LNCAP (cell line): Measurements from ENCODE around the gene LRIG3.

ENCODE experiments used
- TF ChIP-seq, protein P1 (sequence below): fragments of 450-650 bp; IDR thresholded peaks from 2 replicates; pipeline ENCODE4 v1.5.1; 2017; ENCODE audit warnings: mild to moderate bottlenecking

LRIG3 gene

DNA sequence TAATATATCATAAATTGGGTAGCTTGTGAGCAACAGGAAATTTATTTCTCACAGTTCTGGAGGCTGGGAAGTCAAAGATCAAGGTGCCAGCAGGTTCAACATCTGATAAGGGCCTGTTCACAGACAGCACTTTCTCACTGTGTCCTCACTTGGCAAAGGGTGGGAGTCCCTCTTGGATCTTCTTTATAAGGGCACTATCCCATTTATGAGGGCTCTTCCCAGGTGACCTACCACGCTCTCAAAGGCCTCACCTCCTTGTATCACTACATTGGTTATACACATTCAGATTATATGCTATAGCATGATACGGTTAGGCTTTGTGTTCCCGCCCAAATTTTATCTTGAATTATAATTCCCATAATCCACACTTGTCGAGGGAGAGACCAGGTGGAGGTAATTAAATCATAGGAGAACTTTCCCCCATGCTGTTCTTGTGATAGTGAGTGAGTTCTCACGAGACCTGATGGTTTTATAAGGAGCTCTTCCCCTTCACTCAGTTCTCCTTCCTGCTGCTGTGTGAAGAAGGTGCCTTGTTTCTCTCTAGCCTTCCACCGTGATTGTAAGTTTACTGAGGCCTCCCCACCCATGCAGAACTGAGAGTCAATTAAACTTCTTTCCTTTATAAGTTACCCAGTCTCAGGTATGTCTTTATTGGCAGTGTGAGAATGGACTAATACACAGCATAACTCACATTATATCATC lies 19.2 kb upstream of the LRIG3 start:
- TF ChIP-seq, protein P1, sequence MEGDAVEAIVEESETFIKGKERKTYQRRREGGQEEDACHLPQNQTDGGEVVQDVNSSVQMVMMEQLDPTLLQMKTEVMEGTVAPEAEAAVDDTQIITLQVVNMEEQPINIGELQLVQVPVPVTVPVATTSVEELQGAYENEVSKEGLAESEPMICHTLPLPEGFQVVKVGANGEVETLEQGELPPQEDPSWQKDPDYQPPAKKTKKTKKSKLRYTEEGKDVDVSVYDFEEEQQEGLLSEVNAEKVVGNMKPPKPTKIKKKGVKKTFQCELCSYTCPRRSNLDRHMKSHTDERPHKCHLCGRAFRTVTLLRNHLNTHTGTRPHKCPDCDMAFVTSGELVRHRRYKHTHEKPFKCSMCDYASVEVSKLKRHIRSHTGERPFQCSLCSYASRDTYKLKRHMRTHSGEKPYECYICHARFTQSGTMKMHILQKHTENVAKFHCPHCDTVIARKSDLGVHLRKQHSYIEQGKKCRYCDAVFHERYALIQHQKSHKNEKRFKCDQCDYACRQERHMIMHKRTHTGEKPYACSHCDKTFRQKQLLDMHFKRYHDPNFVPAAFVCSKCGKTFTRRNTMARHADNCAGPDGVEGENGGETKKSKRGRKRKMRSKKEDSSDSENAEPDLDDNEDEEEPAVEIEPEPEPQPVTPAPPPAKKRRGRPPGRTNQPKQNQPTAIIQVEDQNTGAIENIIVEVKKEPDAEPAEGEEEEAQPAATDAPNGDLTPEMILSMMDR, result no peak

DNA sequence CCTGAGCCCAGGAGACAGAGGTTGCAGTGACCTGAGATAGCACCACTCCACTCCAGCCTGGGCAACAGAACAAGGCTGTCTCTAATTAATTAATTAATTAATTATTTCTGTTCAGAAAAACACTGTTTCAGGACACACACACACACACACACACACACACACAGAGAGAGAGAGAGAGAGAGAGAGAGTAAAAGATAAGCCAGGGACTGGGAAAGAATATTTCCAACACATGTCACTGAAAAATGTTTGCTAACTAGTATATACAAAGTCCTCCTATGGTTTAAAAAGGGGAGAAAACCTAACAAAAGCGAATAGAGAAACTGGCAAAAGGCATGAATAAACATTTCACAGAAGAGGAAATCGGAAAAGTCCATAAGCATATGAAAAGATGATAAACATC lies 18.1 kb upstream of the LRIG3 start:
- TF ChIP-seq, protein P1, result no peak

DNA sequence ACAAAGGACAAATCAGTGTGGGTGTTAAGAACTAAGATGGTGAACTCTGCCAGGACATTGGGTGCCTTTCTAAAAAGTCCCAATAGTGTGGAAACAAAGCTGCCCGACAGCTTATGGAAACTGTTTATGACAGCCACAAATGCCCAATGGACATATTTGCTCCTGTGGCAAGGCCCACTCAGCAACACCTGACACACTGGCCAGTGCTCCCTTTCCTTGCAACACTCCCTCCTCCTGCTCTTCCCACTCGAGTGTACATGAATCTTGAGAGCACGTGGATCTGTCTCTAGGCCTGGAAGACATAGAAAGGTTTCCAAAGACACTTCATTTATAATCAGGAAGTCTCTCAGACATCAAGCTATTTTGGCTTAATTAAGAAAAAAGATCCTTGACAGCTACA lies 14.2 kb upstream of the LRIG3 start:
- TF ChIP-seq, protein P1, result no peak

DNA sequence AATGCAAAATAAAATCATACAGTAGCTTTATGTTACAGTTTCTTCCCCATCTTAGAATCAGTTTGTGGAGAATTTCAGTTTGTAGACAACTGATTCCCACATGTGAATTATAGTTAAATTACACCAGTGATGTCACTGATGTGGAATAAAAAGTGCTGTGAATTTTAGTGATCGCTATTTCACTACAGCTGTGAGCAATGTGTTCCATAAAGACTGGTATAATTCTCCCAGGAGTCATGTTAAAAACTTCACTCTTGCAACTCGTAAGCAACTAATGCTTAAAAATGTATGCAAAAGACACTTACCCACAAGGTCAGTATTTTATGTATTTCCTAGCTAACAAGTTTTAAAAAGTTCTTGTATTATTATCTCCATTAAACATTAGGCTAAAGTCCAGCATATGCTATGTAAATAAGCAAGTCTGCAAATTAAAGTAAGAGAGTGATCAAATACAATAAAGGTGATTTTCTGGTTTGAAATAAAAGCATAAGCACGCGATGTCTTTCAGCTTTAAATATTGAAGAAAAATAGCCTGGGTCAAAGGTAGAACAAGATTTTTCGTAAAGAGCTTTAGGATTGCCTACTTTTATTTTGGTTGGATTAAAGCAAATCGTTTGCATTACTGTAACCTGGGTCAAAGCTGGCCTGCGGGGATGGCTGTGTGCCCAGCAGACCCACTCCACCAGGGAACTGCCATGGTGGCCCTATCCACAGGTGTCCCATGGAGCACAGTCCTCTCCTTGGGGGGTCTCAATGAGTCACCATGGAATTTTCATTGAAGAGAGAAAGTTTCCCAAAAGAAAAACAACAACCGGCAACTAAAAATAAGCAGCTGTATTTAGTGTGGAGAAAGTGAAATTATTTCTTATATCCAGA lies 12.7 kb upstream of the LRIG3 start:
- TF ChIP-seq, protein P1, result no peak

DNA sequence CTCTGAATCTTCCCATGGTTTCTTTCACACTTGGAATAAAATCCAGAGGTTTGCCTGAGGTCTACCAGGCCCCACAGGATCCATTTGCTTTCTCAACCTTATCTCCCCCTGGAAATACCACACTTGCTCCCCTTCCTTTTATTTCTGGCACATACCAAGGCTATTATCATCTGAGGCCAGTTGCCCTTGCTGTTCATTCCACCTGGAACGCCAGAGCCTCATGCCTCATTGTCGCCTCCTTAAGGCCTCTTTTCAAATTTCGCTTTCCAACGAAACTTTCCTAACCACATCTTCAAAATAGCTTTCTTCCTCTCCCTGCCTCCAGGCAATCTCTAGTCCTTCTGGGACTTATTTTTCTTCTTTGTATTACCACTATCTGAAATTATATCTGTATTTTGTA lies 11.2 kb upstream of the LRIG3 start:
- TF ChIP-seq, protein P1, result no peak; the same call in 1 of the 2 replicates

DNA sequence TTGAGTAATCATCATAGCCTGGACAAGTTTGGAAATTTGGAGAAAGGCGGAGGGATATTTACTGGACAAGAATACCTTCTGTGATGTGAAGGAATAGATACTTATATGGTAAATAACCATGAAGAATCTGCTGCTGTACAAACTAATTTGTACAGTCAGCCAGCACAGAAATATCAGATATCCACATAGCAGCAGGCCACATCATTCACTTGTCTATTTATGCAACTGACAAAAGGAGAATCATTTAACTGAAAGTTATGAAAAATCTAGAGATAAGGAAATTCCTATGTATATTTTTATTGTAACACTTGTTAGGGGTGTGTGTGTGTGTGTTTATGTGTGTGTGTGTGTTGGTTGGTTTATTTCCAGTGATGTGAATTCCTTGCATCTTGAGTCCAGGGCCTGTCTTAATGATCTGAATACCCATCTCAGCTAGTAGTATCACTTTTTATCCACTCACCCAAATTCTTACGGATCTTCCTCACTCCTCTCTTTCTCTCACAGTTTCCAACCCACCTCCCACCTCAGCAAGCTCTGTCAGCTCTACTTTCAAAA lies 10.5 kb upstream of the LRIG3 start:
- TF ChIP-seq, protein P1, result no peak

DNA sequence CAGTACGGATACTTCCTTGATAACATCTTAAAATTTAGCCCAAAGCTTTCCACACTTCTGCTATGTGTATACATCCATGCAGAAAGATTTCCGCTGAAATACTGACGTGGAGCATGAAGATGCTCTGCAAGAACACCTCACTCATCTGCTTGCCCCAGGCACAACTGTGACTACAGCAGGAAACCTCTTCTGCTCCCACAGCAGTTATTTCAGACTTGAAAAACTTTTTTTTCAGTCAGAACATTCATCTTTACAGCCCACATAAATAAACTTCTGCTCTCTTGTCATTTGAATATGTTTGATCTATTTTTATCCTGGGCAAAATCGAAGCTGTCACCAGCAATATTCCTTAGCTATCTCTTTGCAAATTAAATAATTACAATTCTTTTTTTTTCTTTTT lies 6.8 kb upstream of the LRIG3 start:
- TF ChIP-seq, protein P1, result no peak
